Liver (tissue), 9 donors: ENCODE results near the gene SHC2. TPM values are rescaled to one million over a fixed set of nuclear protein-coding genes. Genes with fewer than 3 reads are reported as not detected.

ENCODE experiments used
- DNase-seq: peaks from one replicate; pipeline ENCODE4 v3.0.0-alpha.2; 2017; ENCODE audit warnings: low spot score
- H3K27ac ChIP-seq, 2 donors: one replicate each; pipeline ENCODE4 v1.7.0; 2013; ENCODE audit warnings: inconsistent platforms in 2 of 2, low read length in 2 of 2, control low read depth in 1 of 2, low read depth in 1 of 2, mild to moderate bottlenecking in 1 of 2
- H3K27me3 ChIP-seq, 4 donors: one replicate each; pipeline versions ENCODE4 v1.6.1 to v1.7.0; 2013; ENCODE audit warnings: low read length in 3 of 4, inconsistent platforms in 1 of 4, mild to moderate bottlenecking in 1 of 4, moderate library complexity in 1 of 4; ENCODE audit not compliant: control insufficient read depth in 4 of 4, insufficient read depth in 4 of 4
- H3K36me3 ChIP-seq, 4 donors: one replicate each; pipeline versions ENCODE4 v1.6.1 to v1.7.0; 2013; ENCODE audit warnings: low read length in 3 of 4, mild to moderate bottlenecking in 3 of 4, low read depth in 1 of 4, moderate library complexity in 1 of 4; ENCODE audit not compliant: control insufficient read depth in 4 of 4, insufficient read depth in 3 of 4
- H3K4me1 ChIP-seq, 4 donors: one replicate each; pipeline versions ENCODE4 v1.6.1 to v1.7.0; 2013; ENCODE audit warnings: low read length in 3 of 4, mild to moderate bottlenecking in 3 of 4, moderate library complexity in 1 of 4; ENCODE audit not compliant: control insufficient read depth in 4 of 4, insufficient read depth in 4 of 4
- H3K4me3 ChIP-seq, 3 donors: one replicate each; pipeline versions ENCODE4 v1.6.1 to v1.7.0; 2013; ENCODE audit warnings: low read length in 3 of 3, control low read depth in 1 of 3, low read depth in 1 of 3, mild to moderate bottlenecking in 1 of 3
- H3K9ac ChIP-seq, 2 donors: one replicate each; pipeline ENCODE4 v1.7.0; 2013; ENCODE audit warnings: low read length in 2 of 2, mild to moderate bottlenecking in 2 of 2, moderate library complexity in 2 of 2, control low read depth in 1 of 2, low read depth in 1 of 2
- H3K9me3 ChIP-seq, 4 donors: one replicate each; pipeline versions ENCODE4 v1.6.1 to v1.7.0; 2013; ENCODE audit warnings: low read length in 3 of 4; ENCODE audit not compliant: control insufficient read depth in 4 of 4
- ATF3 ChIP-seq: IDR thresholded peaks from 2 replicates; pipeline ENCODE4 v1.6.1; 2016; ENCODE audit warnings: antibody characterized with exemption
- CTCF ChIP-seq: fragments of 150-350 bp; IDR thresholded peaks from 2 replicates; pipeline ENCODE4 v1.5.1; 2017; ENCODE audit warnings: improper control_type of control experiment, low read depth, low read length; ENCODE audit not compliant: missing input control
- EGR1 ChIP-seq, 2 donors: IDR thresholded peaks; 2 replicates each; pipeline ENCODE4 v1.6.1; 2016 to 2018; ENCODE audit warnings: antibody characterized with exemption in 2 of 2, low read depth in 2 of 2
- FOXA1 ChIP-seq: IDR thresholded peaks from 2 replicates; pipeline ENCODE4 v1.6.1; 2016; ENCODE audit warnings: antibody characterized with exemption
- FOXA2 ChIP-seq: IDR thresholded peaks from 2 replicates; pipeline ENCODE4 v1.6.1; 2016; ENCODE audit warnings: antibody characterized with exemption
- GABPA ChIP-seq, 2 donors: IDR thresholded peaks in 1 of 2; conservative IDR thresholded peaks in 1 of 2; 2 replicates each; pipeline ENCODE4 v1.6.1; 2016; ENCODE audit warnings: antibody characterized with exemption in 2 of 2, mild to moderate bottlenecking in 1 of 2, moderate library complexity in 1 of 2
- HNF4A ChIP-seq, 2 donors: conservative IDR thresholded peaks; 2 replicates each; pipeline ENCODE4 v1.6.1; 2016; ENCODE audit warnings: antibody characterized with exemption in 2 of 2, mild to moderate bottlenecking in 2 of 2
- HNF4G ChIP-seq: IDR thresholded peaks from 2 replicates; pipeline ENCODE4 v1.6.1; 2016; ENCODE audit warnings: antibody characterized with exemption
- JUND ChIP-seq, 2 donors: IDR thresholded peaks; 2 replicates each; pipeline ENCODE4 v1.6.1; 2016; ENCODE audit warnings: antibody characterized with exemption in 2 of 2
- RAD21 ChIP-seq, 2 donors: IDR thresholded peaks; 2 replicates each; pipeline ENCODE4 v1.6.1; 2016; ENCODE audit warnings: antibody characterized with exemption in 2 of 2, mild to moderate bottlenecking in 2 of 2
- REST ChIP-seq: IDR thresholded peaks from 2 replicates; pipeline ENCODE4 v1.6.1; 2016; ENCODE audit warnings: antibody characterized with exemption, mild to moderate bottlenecking
- RXRA ChIP-seq, 2 donors: IDR thresholded peaks; 2 replicates each; pipeline ENCODE4 v1.6.1; 2017 to 2018; ENCODE audit warnings: antibody characterized with exemption in 2 of 2, mild to moderate bottlenecking in 1 of 2
- SP1 ChIP-seq: IDR thresholded peaks from 2 replicates; pipeline ENCODE4 v1.6.1; 2018; ENCODE audit warnings: antibody characterized with exemption, mild to moderate bottlenecking
- TAF1 ChIP-seq: conservative IDR thresholded peaks from 2 replicates; pipeline ENCODE4 v1.6.1; 2016; ENCODE audit warnings: antibody characterized with exemption, mild to moderate bottlenecking
- YY1 ChIP-seq: IDR thresholded peaks from 2 replicates; pipeline ENCODE4 v1.6.1; 2016; ENCODE audit warnings: antibody characterized with exemption, mild to moderate bottlenecking
- WGBS: extraction: QIAGEN DNeasy Blood & Tissue Kit; methylation state at CpG from one replicate; pipeline ENCODE4 v1.1.7; 2013; 5-methylcytosine and 5-hydroxymethylcytosine counted together
- polyA plus RNA-seq, 2 donors: library from polyadenylated mRNA; stranded (reverse) in 1 of 2; unstranded in 1 of 2; fragments of 200-250 nt in 1 of 2; fragments of >200 nt in 1 of 2; fragmentation: Nextera tagmentation in 1 of 2; extraction: Ambion mirVana in 1 of 2; gene quantifications; one replicate each; pipeline versions ENCODE4 v1.2.1 to v1.2.3, GENCODE V29; 2013 to 2015
- total RNA-seq, 2 donors: library from RNA; depleted of rRNA; stranded (reverse); fragments of >200 nt; gene quantifications; one replicate each; pipeline ENCODE4 v1.2.3, GENCODE V29; 2014
- donor health status: healthy.
- donor health status: healthy.
- donor health status: healthy.
- donor health status: healthy.
- donor health status: healthy.

SHC2 gene
- total and polyA plus RNA-seq, 4 donors, result 15.6 to 43.0 (median 23.0) TPM

DNA sequence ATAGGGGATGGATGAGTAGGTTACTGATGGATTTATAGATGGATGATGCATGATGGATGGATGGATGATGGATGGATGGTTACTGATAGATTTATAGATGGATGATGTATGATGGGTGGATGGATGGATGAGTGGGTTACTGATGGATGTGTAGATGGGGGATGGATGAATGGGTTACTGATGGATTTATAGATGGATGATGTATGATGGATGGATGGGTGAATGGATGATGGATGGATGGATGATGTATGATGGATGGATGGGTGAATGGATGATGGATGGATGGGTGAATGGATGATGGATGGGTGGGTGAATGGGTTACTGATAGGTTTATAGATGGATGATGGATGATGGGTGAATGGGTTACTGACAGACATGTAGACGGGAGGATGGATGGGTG is 45.5 kb downstream of the SHC2 start:
- no peak for DNase-seq
- peaks cover 0 to 27% (median 4%) of the 10 kb centered on the region in 4 donors for H3K36me3 ChIP-seq
- H3K27ac ChIP-seq, result no peak overlapping the region
- no peaks in the 10 kb centered on the region for H3K9me3 ChIP-seq
- no peak for TF ChIP-seq ATF3
- no peak for TF ChIP-seq CTCF
- TF ChIP-seq FOXA1, result no peak
- TF ChIP-seq JUND (IDR thresholded peaks at IDR 0.05), result no peak
- TF ChIP-seq EGR1 (IDR thresholded peaks at IDR 0.05; ENCODE audit: low read depth in 2 of 2), result no peak
- TF ChIP-seq TAF1, result no peak
- no peak for TF ChIP-seq SP1
- no peak for TF ChIP-seq HNF4G
- no peak for TF ChIP-seq RXRA (IDR thresholded peaks at IDR 0.05)
- TF ChIP-seq REST, result no peak
- TF ChIP-seq HNF4A (conservative IDR thresholded peaks at IDR 0.05), result no peak
- TF ChIP-seq YY1, result no peak
- no peaks in the 10 kb centered on the region for H3K27me3 ChIP-seq
- no peak overlapping the region for H3K4me3 ChIP-seq
- 98% methylated on average over 1 of the region's 1 CpG for WGBS
- H3K9ac ChIP-seq, result no peak overlapping the region
- H3K4me1 ChIP-seq, result peaks cover 1 to 3% (median 2%) of the 10 kb centered on the region in 4 donors

- H3K36me3 ChIP-seq, result peaks cover 0 to 17% (median 3%) of the 10 kb centered on the region in 4 donors
- peaks cover 0 to 2% (median 0%) of the 10 kb centered on the region in 4 donors for H3K27me3 ChIP-seq
- peaks cover 10 to 15% (median 13%) of the 10 kb centered on the region in 4 donors for H3K4me1 ChIP-seq
- H3K4me3 ChIP-seq, result no peak overlapping the region
- no peaks in the 10 kb centered on the region for H3K9me3 ChIP-seq
- WGBS, result 65% methylated on average over 15 of the region's 15 CpGs
- H3K27ac ChIP-seq, result no peak overlapping the region
- TF ChIP-seq TAF1 (no peak), GABPA (IDR thresholded peaks at IDR 0.05 in 1 of 2, conservative IDR thresholded peaks at IDR 0.05 in 1 of 2) (no peak), RAD21 (IDR thresholded peaks at IDR 0.05) (no peak), EGR1 (IDR thresholded peaks at IDR 0.05; ENCODE audit: low read depth in 2 of 2) (no peak), SP1 (no peak), YY1 (no peak), REST (no peak), RXRA (IDR thresholded peaks at IDR 0.05) (no peak), HNF4G (no peak), ATF3 (no peak), FOXA2 (no peak), JUND (IDR thresholded peaks at IDR 0.05) (no peak)
- no peak for DNase-seq
- no peak overlapping the region for H3K9ac ChIP-seq
Observed at GRCh38 chr19:413756-414420, 46.9 kb downstream of the SHC2 start.
